A549 (cell line): ENCODE measurements around the gene CACNA1S.

Experiments used
- CHD2 ChIP-seq: fragments of 150-350 bp; IDR thresholded peaks from 2 replicates; pipeline ENCODE4 v1.6.1; 2014; ENCODE audit warnings: low read length; ENCODE audit not compliant: partially characterized antibody
- MYC ChIP-seq: IDR thresholded peaks from 2 replicates; pipeline ENCODE4 v1.6.1; 2012; ENCODE audit warnings: mild to moderate bottlenecking, inconsistent platforms, low read length, improper control_type of control experiment, borderline replicate concordance
- NR3C1 ChIP-seq: fragments of >200 bp; sonication (Bioruptor Twin); formaldehyde crosslinking; IDR thresholded peaks from 3 replicates; pipeline ENCODE4 v1.6.1; 2017
- POLR2A ChIP-seq: IDR thresholded peaks from 2 replicates; pipeline ENCODE4 v1.6.1; 2012; ENCODE audit warnings: mild to moderate bottlenecking, low read length
- RAD21 ChIP-seq, 2 experiments: fragments of >200 bp in 1 of 2; sonication (Bioruptor Twin) in 1 of 2; formaldehyde crosslinking in 1 of 2; IDR thresholded peaks in 1 of 2; conservative IDR thresholded peaks in 1 of 2; 2 replicates in 1 of 2; 3 replicates in 1 of 2; pipeline ENCODE4 v1.6.1; 2012 to 2018; ENCODE audit warnings: inconsistent platforms in 1 of 2
- RCOR1 ChIP-seq: fragments of 150-350 bp; IDR thresholded peaks from 2 replicates; pipeline ENCODE4 v1.6.1; 2014; ENCODE audit warnings: antibody characterized with exemption, low read length, low read depth
- RFX5 ChIP-seq: fragments of 450-650 bp; IDR thresholded peaks from 2 replicates; pipeline ENCODE4 v1.7.1; 2014; ENCODE audit warnings: antibody characterized with exemption, mild to moderate bottlenecking, moderate library complexity
- SMC3 ChIP-seq: fragments of >200 bp; sonication (Bioruptor Twin); formaldehyde crosslinking; IDR thresholded peaks from 3 replicates; pipeline ENCODE4 v1.6.1; 2018; ENCODE audit warnings: inconsistent platforms
- TF ChIP-seq, protein P1 (sequence below): fragments of 450-650 bp; IDR thresholded peaks from 2 replicates; pipeline ENCODE4 v1.6.1; 2014; ENCODE audit warnings: antibody characterized with exemption
- TF ChIP-seq, protein P2 (sequence below): fragments of >200 bp; sonication (Bioruptor Twin); formaldehyde crosslinking; IDR thresholded peaks from 3 replicates; pipeline ENCODE4 v1.5.1; 2016
- TF ChIP-seq, protein P3 (sequence below): IDR thresholded peaks from 2 replicates; pipeline ENCODE4 v1.6.1; 2012

DNA sequence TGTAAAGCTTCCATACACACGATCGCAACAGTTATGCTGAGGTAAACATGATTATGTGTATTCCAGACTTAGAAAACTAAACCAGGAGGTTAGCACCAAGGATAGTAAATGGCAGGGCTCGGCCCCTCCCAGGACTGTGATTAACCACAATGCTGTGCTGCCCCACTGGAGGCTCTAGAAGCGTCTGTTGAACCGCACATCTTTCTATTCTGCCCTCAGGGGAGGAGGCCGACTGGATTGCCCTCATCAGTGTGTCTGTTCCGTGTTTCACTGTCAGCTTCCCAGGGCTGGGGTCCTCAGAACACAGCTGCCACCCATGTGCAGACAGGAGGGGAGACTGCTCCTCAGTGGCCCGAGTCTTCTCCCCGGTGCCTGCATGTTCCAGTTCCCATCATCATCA is 27.5 kb upstream of the CACNA1S start:
- no peak for TF ChIP-seq RFX5
- no peak for TF ChIP-seq RAD21 (conservative IDR thresholded peaks at IDR 0.05 in 1 of 2, IDR thresholded peaks at IDR 0.05 in 1 of 2)
- TF ChIP-seq MYC: no peak
- TF ChIP-seq, protein P1, sequence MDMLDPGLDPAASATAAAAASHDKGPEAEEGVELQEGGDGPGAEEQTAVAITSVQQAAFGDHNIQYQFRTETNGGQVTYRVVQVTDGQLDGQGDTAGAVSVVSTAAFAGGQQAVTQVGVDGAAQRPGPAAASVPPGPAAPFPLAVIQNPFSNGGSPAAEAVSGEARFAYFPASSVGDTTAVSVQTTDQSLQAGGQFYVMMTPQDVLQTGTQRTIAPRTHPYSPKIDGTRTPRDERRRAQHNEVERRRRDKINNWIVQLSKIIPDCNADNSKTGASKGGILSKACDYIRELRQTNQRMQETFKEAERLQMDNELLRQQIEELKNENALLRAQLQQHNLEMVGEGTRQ: no peak
- TF ChIP-seq, protein P2, sequence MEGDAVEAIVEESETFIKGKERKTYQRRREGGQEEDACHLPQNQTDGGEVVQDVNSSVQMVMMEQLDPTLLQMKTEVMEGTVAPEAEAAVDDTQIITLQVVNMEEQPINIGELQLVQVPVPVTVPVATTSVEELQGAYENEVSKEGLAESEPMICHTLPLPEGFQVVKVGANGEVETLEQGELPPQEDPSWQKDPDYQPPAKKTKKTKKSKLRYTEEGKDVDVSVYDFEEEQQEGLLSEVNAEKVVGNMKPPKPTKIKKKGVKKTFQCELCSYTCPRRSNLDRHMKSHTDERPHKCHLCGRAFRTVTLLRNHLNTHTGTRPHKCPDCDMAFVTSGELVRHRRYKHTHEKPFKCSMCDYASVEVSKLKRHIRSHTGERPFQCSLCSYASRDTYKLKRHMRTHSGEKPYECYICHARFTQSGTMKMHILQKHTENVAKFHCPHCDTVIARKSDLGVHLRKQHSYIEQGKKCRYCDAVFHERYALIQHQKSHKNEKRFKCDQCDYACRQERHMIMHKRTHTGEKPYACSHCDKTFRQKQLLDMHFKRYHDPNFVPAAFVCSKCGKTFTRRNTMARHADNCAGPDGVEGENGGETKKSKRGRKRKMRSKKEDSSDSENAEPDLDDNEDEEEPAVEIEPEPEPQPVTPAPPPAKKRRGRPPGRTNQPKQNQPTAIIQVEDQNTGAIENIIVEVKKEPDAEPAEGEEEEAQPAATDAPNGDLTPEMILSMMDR: no peak
- TF ChIP-seq POLR2A: no peak
- no peak for TF ChIP-seq SMC3
- TF ChIP-seq CHD2: no peak
- TF ChIP-seq, protein P3, sequence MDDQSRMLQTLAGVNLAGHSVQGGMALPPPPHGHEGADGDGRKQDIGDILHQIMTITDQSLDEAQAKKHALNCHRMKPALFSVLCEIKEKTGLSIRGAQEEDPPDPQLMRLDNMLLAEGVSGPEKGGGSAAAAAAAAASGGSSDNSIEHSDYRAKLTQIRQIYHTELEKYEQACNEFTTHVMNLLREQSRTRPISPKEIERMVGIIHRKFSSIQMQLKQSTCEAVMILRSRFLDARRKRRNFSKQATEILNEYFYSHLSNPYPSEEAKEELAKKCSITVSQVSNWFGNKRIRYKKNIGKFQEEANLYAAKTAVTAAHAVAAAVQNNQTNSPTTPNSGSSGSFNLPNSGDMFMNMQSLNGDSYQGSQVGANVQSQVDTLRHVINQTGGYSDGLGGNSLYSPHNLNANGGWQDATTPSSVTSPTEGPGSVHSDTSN: no peak
- no peak for TF ChIP-seq RCOR1
- TF ChIP-seq NR3C1: no peak
